HG03565 (cell line): ENCODE results near the gene INF2.

Experiments
- ATAC-seq: cut with Tn5 transposase; IDR thresholded peaks from one replicate; pipeline ENCODE4 v1.9.1; 2021; ENCODE audit warnings: mild to moderate bottlenecking, moderate library complexity; ENCODE audit not compliant: unreplicated experiment

INF2 gene

DNA sequence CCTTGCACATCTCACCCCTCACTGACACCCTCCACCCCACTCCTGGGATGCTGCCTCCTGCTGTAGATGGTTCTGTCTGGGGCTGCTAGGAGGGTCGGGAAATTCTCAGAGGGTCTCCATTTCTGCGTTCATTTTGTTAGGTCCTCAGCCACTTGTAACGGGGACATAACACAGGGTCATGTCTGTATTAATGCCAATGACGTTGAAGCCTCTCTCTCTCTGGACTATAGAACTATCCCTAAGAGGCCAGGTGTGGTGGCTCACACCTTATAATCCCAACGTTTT is 78.2 kb downstream of the INF2 start:
- ATAC-seq: no peak

DNA sequence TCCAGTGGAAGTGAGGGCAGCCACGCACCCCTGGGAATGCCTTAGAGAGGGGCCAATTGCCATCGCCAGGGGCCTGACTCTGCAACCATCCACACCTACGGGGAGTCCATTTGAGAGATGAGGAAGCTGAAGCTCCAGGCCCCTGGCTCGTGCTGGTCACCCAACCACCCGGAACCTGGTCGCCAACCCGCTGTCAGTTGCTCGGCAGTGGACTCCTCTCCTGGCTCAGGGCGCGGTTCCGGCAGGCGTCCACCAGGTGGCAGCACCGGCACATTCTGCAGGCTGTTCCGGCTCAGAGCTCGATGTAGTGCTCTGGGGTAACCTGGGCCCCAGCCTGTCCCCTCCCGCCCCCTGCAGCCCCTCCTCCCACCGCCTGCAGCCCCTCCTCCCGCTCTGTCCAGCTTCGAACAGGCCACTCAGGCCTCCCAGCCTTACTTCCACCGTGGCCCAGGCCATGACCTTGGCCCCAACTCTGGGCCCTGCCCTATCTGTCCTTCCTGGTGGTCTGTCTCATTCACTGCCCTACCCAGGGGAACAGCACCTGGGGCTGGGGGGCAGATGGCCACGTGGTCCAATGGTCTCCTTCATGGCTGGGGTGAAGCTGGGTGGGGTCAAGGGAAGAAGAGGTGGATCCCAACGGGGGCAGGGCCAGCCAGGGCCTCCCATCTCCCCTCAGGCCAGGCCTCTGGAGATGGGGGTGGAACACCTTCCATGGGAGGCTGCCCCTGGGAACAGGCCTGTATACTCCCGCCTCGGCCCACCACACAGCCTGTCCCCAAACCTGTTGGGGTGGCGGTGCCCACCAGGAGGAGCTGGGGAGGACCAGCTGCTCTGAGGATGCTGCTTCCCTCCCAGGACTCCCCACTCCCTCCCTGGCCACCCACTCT is 79.3 kb downstream of the INF2 start:
- no peak for ATAC-seq

DNA sequence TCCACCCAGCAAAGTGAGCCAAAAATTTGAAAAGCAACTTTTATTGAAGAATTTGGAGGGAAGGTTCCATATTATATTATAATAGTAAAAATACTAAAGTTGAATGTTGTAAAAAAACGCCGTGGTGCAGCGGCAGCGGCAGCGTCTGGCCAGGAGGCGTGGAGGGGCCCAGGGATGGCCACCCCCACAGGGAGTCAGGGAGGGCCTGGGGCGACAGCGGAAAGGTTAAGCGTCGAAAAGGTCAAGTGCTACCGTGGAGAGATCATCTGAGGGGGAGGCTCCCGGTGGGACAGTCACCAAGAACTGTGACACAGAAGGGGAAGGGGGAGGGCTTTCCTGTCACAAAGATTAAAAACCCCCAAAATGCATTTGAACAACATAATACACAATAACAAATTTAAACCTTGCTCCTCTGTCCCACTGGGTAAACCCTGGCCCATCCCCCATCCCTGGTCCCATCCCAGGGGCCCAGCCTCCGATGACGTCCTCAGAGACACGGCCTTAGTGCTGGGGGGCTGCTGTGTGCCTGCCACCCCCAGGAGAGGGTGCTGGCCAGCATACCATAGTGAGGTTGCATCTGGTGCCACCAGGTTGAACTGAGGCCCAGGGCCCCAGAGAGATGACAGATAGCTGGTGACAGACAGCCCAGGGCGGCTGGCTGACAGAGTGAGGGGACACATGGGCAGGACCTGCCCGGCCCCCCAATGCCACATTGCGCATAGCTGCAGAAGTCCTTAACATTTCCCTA is 80.1 kb downstream of the INF2 start:
- no peak for ATAC-seq

DNA sequence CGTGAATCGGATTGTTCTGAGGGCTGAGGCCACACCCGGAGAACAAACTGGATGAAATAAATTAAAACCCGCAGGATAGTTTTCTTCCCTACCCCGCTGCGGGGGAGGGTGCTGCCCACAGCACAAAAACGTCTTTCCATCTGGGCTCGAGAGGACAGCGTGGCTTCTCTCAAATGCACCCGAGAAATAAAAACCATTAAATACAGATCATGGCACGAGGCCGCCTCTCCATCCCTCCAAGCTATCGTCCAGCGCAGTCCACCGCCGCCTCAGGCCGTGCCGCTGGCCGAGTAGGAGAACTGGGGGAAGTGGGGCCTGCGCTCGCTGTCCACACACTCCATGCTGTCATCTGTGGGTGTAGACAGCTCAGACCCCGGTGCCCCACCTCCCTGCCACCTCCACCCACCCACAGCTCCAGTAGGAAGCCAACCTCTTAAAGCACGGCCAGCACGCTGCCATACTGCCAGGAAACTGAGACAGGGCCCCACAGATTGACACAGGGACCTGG is 80.7 kb downstream of the INF2 start:
- ATAC-seq: no peak

DNA sequence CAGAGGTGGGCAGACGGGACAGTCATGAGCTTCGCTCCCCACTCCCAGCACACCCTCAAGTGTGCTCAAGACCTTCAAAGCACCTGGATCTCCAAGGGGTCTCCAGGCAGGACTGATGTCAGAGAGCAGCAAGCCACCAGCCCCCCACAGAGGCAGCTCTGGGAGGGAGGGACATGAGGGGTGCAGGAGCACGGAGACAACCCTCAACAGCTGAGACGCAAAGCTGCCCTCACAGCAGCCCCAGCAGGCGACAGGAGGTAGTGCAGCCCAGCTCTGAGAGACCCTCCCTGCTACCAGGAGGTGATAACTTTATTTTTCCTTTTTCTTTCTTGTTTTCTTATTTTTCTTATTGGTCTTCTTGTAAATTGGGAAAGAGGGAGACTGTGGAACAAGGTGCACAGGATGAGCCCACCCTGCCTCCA is 81.4 kb downstream of the INF2 start:
- ATAC-seq: no peak

- ATAC-seq: no peak
Measured at GRCh38 chr14:104771374-104771773, 82.0 kb downstream of the INF2 start.
